Islet of Langerhans (tissue), 1 donor: ENCODE results near the gene HNRNPAB.
"Not testable (repeated sequence)": the region's sequence is repeated elsewhere in the genome, so short reads cannot be mapped to it uniquely, and the experiment has no call there.

Experiments used
- FAIRE-seq: peaks from one replicate; lab custom pipeline; 2011; peaks lifted over from hg19 to GRCh38; lab: Jason Lieb, UNC

HNRNPAB gene

GRCh38 chr5:178196986-178197385, 7.3 kb upstream of the HNRNPAB start:
- no peak for FAIRE-seq

GRCh38 chr5:178198151-178198550, 6.2 kb upstream of the HNRNPAB start:
- not testable (repeated sequence) for FAIRE-seq

GRCh38 chr5:178198706-178199105, 5.6 kb upstream of the HNRNPAB start:
- no peak for FAIRE-seq

- FAIRE-seq: no peak
Observed at GRCh38 chr5:178199581-178200434, 4.5 kb upstream of the HNRNPAB start.

GRCh38 chr5:178201221-178201926, 3.0 kb upstream of the HNRNPAB start:
- no peak for FAIRE-seq

GRCh38 chr5:178201927-178202235, 2.5 kb upstream of the HNRNPAB start:
- FAIRE-seq: no peak

GRCh38 chr5:178202541-178202940, 1.8 kb upstream of the HNRNPAB start:
- FAIRE-seq: no peak

- no peak for FAIRE-seq
Observed at GRCh38 chr5:178203670-178204181, 607 bp upstream of the HNRNPAB start.

GRCh38 chr5:178204935-178205748, 809 bp downstream of the HNRNPAB start:
- FAIRE-seq: no peak

- no peak for FAIRE-seq
Observed at GRCh38 chr5:178205749-178206047, 1.4 kb downstream of the HNRNPAB start.

GRCh38 chr5:178206166-178207101, 2.1 kb downstream of the HNRNPAB start:
- FAIRE-seq: no peak

- FAIRE-seq: no peak
Observed at GRCh38 chr5:178207183-178207916, 3.0 kb downstream of the HNRNPAB start.

- FAIRE-seq: no peak
Observed at GRCh38 chr5:178207917-178208280, 3.6 kb downstream of the HNRNPAB start.

GRCh38 chr5:178208540-178209227, 4.4 kb downstream of the HNRNPAB start:
- no peak for FAIRE-seq

- FAIRE-seq: no peak
Observed at GRCh38 chr5:178209334-178210072, 5.2 kb downstream of the HNRNPAB start.

GRCh38 chr5:178210073-178210535, 5.8 kb downstream of the HNRNPAB start:
- FAIRE-seq: no peak

- FAIRE-seq: no peak
Observed at GRCh38 chr5:178210686-178211085, 6.4 kb downstream of the HNRNPAB start.

- FAIRE-seq: no peak
Observed at GRCh38 chr5:178211095-178212048, 7.0 kb downstream of the HNRNPAB start.
